Right cardiac atrium (tissue), 5 donors: Measurements from ENCODE around the gene DHRS4. TPM values are rescaled to one million over a fixed set of nuclear protein-coding genes. Genes with fewer than 3 reads are reported as not detected.
"Not testable (repeated sequence)": the region's sequence is repeated elsewhere in the genome, so short reads cannot be mapped to it uniquely, and the experiment has no call there.

ENCODE experiments used
- ATAC-seq, 2 donors: fragments of 200-7000 bp; cut with Tn5 transposase; one replicate each; pipeline versions ENCODE4 v1.8.0 to v1.9.1; 2020; ENCODE audit warnings: moderate library complexity in 2 of 2, mild to moderate bottlenecking in 1 of 2
- DNase-seq, 3 donors: peaks; one replicate each; pipeline ENCODE4 v3.0.0-alpha.2; 2020
- H3K27ac ChIP-seq: one replicate; pipeline ENCODE4 v1.5.1; 2013; ENCODE audit warnings: mild to moderate bottlenecking, low read length, control low read depth, moderate library complexity
- H3K27me3 ChIP-seq: one replicate; pipeline ENCODE4 v1.6.1; 2013; ENCODE audit not compliant: control insufficient read depth, insufficient read depth
- H3K4me1 ChIP-seq: one replicate; pipeline ENCODE4 v1.6.1; 2013; ENCODE audit warnings: low read length; ENCODE audit not compliant: control insufficient read depth, insufficient read depth
- H3K4me3 ChIP-seq: one replicate; pipeline ENCODE4 v1.5.1; 2013; ENCODE audit warnings: low read length, control low read depth
- H3K9me3 ChIP-seq: one replicate; pipeline ENCODE4 v1.6.1; 2013; ENCODE audit warnings: low read length; ENCODE audit not compliant: control insufficient read depth
- WGBS: extraction: QIAGEN DNeasy Blood & Tissue Kit; methylation state at CpG from one replicate; pipeline ENCODE4 v1.1.7; 2013; 5-methylcytosine and 5-hydroxymethylcytosine counted together
- intact Hi-C, 4 donors: fragments of 100-400 bp; cut with DNase I; formaldehyde crosslinking; loops; one replicate each; pipeline versions ENCODE4 v1.11.0 to v1.14.0; 2022 to 2023
- polyA plus RNA-seq: library from polyadenylated mRNA; stranded (reverse); fragments of 200-250 nt; gene quantifications from one replicate; pipeline ENCODE4 v1.2.3, GENCODE V29; 2013
- total RNA-seq, 4 donors: library from RNA; stranded (reverse); fragmentation: NEBNext Ultra II Directional; extraction: Animal tissue kit (Norgen Biotek cat#: 25700); gene quantifications; one replicate each; pipeline ENCODE4 v1.2.1, GENCODE V29; 2021
- donor health status: healthy with polysubstance abuse.
- donor health status: DM: no; HTN: yes; CAD: no.
- donor health status: DM: no; HTN: no; CAD: no.
- donor health status: DM: no; HTN: yes; CAD: no; lungs with severe emphysema.
- donor health status: DM: yes; HTN: yes; CAD: no.

The DHRS4 gene
- total and polyA plus RNA-seq, 5 donors = 19.9 to 52.7 (median 27.4) TPM

DNA sequence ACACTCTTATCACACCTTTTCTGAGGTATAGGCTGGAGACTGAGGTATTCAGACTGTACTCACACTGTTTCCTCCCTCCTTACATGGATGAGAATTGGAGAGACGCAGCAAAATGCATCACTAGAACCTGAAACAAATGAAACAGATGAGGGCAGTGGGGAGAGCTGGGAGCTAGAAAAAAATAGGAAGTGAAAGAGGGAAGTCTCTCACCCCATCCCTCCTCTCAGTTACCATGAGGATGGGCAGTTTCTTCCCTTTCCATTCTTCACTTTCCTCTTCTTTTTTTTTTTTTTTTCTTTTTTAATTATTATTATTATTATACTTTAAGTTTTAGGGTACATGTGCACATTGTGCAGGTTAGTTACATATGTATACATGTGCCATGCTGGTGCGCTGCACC lies 48.1 kb downstream of the DHRS4 start:
- H3K27me3 ChIP-seq, H3K4me1 ChIP-seq, ATAC-seq, H3K9me3 ChIP-seq, intact Hi-C loops, H3K27ac ChIP-seq, DNase-seq, H3K4me3 ChIP-seq: not testable (repeated sequence)
- 100% methylated on average over 1 of the region's 2 CpGs for WGBS

DNA sequence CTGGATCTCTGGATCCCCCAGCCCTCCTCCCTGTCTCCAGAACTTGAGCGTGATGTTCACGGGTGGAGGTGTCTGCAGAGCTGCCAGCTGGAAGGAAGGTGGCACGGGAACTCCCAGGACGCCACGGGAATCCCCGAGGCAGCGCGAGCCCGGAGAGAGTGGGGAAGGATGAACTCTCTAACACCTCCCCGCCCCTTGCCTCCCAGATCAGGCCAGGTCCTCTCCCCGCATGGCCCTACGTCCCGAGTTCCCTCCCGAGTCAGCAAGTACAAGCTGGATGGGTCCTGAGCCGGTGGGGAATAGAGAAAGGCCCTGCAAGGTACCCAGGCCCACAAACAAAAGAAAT lies 52.9 kb downstream of the DHRS4 start:
- not testable (repeated sequence) for H3K27ac ChIP-seq
- ATAC-seq = peak; percentile 55 to 69

DNA sequence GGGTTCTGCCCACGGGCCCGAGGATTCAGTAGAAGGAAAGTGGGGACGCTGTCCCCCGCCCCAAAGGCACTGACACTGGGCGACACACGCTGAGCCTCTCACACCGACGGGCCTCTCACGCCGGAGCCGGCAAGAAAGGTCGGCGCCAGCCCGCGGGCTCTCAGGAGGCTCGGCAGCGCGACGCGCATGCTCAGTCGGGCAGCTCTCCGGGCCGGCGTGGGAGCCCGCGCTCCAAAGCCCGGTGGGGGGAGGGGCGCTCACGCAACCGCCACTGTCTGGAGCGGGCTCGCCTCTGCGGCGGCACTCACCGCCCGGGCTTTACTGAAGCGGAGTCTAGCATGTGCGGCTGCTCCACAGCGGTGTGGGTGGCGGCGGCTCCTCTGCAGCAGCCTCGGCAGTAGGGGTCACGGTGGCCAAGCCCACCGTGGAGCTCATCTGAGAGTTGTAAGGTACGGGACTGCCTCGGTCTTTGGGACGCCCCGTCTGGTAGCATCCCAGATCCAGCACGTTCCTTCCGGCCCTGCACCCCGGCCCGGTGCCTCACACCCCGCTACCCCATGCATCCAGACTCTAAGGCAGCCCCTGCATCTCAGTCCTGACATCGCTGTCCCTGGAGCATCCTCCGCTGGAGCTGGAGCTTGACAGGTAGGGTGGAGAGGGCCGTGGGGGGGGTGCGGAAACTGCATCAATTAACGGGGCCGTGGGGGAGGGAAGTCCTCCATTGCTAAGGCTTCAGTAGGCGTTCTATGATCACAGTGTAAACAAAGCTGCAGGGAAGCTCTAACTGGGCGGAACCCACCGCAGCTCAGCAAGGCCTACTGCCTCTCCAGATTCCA lies 53.5 kb downstream of the DHRS4 start:
- peak overlapping the region; percentile 44 for H3K4me3 ChIP-seq
- DNase-seq = peak in 2 of 3 donors; percentile 87 to 91
- H3K4me1 ChIP-seq, intact Hi-C loops, H3K9me3 ChIP-seq, H3K27ac ChIP-seq, H3K27me3 ChIP-seq: not testable (repeated sequence)
- ATAC-seq = peak; percentile 94 to 96
- WGBS = 8% methylated on average over 54 of the region's 62 CpGs

More for the DNA sequence above, 52.9 kb downstream of the DHRS4 start:
- H3K9me3 ChIP-seq, H3K4me1 ChIP-seq, intact Hi-C loops, DNase-seq, H3K27me3 ChIP-seq: not testable (repeated sequence)
- peak overlapping the region; percentile 44 for H3K4me3 ChIP-seq
- 6% methylated on average over 6 of the region's 15 CpGs for WGBS

DNA sequence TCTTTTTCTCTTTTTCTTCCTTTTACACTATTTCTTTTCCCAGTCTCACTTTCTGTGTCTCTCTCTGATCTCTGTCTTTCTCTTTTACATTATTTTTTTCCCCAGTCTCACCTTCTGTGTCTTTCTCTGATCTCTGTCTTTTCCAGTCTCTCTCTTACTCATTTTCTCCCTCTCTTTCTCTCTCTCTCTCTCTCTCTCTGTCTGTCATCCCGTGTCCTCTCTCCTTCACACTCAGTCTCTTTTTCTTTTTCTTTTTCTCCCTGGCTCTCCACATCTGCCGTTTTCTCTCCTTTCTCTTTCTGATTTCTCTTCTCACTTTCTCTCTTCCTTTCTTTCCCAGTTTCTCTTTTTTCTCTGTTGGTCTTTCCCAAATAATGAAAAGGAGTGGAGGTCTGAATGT lies 57.5 kb downstream of the DHRS4 start:
- intact Hi-C loops = loop anchor here in 3 of 4 donors (5.0 kb wide), 1 partner anchor 81 kb away; the partner anchor contains the start of gene PCK2 (in 3 of the 3)
- no peak for DNase-seq
- no peak overlapping the region for H3K4me3 ChIP-seq
- H3K9me3 ChIP-seq = no peaks in the 10 kb centered on the region
- 79% methylated on average over 2 of the region's 2 CpGs for WGBS
- no peaks in the 10 kb centered on the region for H3K27me3 ChIP-seq
- ATAC-seq = no peak
- H3K27ac ChIP-seq = no peak overlapping the region
- no peaks in the 10 kb centered on the region for H3K4me1 ChIP-seq

DNA sequence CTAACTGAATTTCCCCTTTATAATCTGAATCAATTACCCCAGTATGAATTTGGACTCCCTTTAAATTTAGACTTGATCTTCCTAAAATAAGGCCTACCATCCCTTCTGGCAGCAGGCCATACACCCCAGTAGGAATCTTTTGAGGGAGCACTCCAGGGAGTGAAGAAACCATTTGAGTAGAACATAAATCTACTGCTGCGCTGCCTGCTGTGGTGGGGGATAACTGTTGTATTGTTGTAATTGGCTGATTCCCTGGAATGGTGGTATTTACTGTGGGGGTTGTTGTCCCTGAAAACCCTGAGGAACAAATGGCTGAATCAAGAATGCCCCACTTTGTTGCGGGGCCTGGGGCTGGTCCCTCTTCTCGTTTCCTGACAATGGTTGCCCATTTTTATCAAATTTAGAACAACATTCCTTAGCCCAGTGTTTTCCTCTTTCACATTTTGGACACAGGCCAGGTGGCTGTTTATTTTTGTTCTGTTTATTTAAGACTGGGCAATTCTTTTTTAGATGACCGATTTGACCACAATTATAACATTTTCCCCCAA lies 59.2 kb downstream of the DHRS4 start:
- intact Hi-C loops = loop anchor here (2.0 to 5.0 kb wide), 2 partner anchors 78 to 80 kb away; partner anchors contain the start of gene PCK2 (in 3 of the 4)
- not testable (repeated sequence) for H3K27me3 ChIP-seq, DNase-seq, ATAC-seq, H3K27ac ChIP-seq, H3K4me1 ChIP-seq, H3K9me3 ChIP-seq, H3K4me3 ChIP-seq
- 50% methylated on average over 4 of the region's 4 CpGs for WGBS

DNA sequence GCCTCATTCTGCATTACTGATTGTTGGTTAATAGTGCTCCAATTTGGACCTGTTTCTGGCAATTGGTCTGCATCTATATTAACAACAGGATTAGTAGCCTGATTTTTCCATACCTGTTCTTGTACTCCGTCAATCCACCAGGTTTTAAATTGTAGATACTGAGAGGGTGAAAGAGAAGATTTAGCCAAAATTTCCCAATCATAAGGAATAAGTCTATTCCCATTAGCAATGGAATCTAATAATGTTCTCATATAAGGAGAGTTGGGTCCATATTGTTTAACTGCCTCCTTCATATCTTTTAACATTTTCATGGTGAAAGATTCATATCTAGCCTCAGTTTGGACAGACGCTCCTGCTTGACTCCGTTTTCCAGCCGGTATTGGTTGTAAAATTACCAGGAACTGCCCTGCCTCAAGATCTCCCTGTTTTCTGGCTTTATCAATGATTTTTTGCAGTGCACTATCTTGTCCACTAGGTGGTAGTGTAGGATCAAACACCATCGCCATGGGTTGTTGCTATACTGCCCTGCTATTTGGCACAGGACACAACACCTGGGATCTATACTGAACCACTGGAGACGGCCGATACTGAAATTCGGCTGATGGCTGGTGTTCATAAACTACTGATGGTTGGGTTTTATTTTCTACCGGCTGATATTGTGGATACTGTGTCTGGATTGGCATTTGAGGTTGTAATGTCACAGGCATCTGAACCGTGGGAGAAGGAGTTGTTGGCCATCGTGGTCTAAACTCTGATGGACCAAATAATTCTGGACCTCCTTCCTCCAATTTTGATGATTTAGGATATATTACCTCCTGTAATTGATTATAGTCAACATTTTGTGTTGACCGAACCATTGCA lies 60.3 kb downstream of the DHRS4 start:
- no peak for DNase-seq
- Histone ChIP-seq H3K4me1 (no peaks in the 10 kb centered on the region), H3K27ac (no peak overlapping the region), H3K4me3 (no peak overlapping the region), H3K27me3 (no peaks in the 10 kb centered on the region), H3K9me3 (no peaks in the 10 kb centered on the region)
- 21% methylated on average over 12 of the region's 12 CpGs for WGBS
- peak; percentile 66 to 88 for ATAC-seq
- intact Hi-C loops = loop anchor here (2.0 to 5.0 kb wide), 2 partner anchors 77 to 78 kb away; partner anchors contain the start of gene PCK2 (in 3 of the 4)

DNA sequence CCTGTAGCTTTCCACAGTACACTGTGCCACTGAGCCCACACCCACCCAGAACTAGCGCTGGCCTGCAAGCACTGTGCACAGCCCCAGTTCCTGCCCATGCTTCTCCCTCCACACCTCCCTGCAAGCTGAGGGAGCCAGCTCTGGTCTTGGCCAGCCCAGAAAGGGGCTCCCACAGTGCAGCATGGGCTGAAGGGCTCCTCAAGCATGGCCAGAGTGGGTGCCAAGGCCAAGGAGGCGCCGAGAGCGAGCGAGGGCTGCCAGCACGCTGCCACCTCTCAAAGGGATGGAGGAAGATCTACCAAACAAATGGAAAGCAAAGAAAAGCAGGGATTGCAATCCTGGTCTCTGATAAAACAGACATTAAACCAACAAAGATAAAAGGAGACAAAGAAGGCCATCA lies 62.2 kb downstream of the DHRS4 start:
- intact Hi-C loops = loop anchor here in 3 of 4 donors (2.0 to 5.0 kb wide), 2 partner anchors 43 kb away; no protein-coding TSS in a partner anchor
- not testable (repeated sequence) for H3K27ac ChIP-seq, H3K9me3 ChIP-seq, H3K4me3 ChIP-seq, H3K27me3 ChIP-seq, H3K4me1 ChIP-seq, ATAC-seq, DNase-seq
- WGBS = 98% methylated on average over 6 of the region's 6 CpGs

Other genes starting within 250 kb of the DHRS4 start
- gene DHRS4L2, start 35.2 kb downstream of the DHRS4 start, total RNA-seq = 10 to 100 TPM; 15.5 to 23.6 (median 20.5) TPM
- gene DHRS4L2, start 35.2 kb downstream of the DHRS4 start, polyA plus RNA-seq = 44.2 TPM
- gene CARMIL3, start 98.2 kb downstream of the DHRS4 start, total RNA-seq = under 1 TPM; 0.17 to 0.45 (median 0.17) TPM
- 0.18 TPM for gene CARMIL3, start 98.2 kb downstream of the DHRS4 start, polyA plus RNA-seq
- under 1 TPM in 1 of 4 donors, not detected in 3; 0.14 TPM for gene CPNE6, start 117.8 kb downstream of the DHRS4 start, total RNA-seq
- gene CPNE6, start 117.8 kb downstream of the DHRS4 start, polyA plus RNA-seq = 0.16 TPM
- 10 to 100 TPM in 1 of 4 donors, 1 to 10 TPM in 3; 4.0 to 11.0 (median 5.3) TPM for gene PCK2, start 140.5 kb downstream of the DHRS4 start, total RNA-seq
- 3.5 TPM for gene PCK2, start 140.5 kb downstream of the DHRS4 start, polyA plus RNA-seq
- gene DCAF11, start 161.0 kb downstream of the DHRS4 start, total RNA-seq = 10 to 100 TPM; 50.6 to 70.7 (median 62.6) TPM
- 33.1 TPM for gene DCAF11, start 161.0 kb downstream of the DHRS4 start, polyA plus RNA-seq
- gene NRL, start 161.2 kb downstream of the DHRS4 start, total RNA-seq = 1 to 10 TPM in 3 of 4 donors, under 1 TPM in 1; 0.79 to 2.9 (median 2.4) TPM
- 2.6 TPM for gene NRL, start 161.2 kb downstream of the DHRS4 start, polyA plus RNA-seq
- gene FITM1, start 176.9 kb downstream of the DHRS4 start, total RNA-seq = 100 to 1,000 TPM in 3 of 4 donors, 10 to 100 TPM in 1; 87.4 to 178 (median 134) TPM
- 224 TPM for gene FITM1, start 176.9 kb downstream of the DHRS4 start, polyA plus RNA-seq
- 100 to 1,000 TPM in 3 of 4 donors, 10 to 100 TPM in 1; 99.8 to 112 (median 103) TPM for gene PSME1, start 182.4 kb downstream of the DHRS4 start, total RNA-seq
- gene PSME1, start 182.4 kb downstream of the DHRS4 start, polyA plus RNA-seq = 141 TPM
- gene EMC9, start 187.8 kb downstream of the DHRS4 start, total RNA-seq = 10 to 100 TPM; 17.2 to 18.9 (median 18.1) TPM
- 21.2 TPM for gene EMC9, start 187.8 kb downstream of the DHRS4 start, polyA plus RNA-seq
- gene PSME2, start 192.8 kb downstream of the DHRS4 start, total RNA-seq = 10 to 100 TPM; 62.7 to 90.6 (median 67.6) TPM
- gene PSME2, start 192.8 kb downstream of the DHRS4 start, polyA plus RNA-seq = 102 TPM
- 10 to 100 TPM; 29.2 to 48.4 (median 42.6) TPM for gene RNF31, start 193.7 kb downstream of the DHRS4 start, total RNA-seq
- 27.6 TPM for gene RNF31, start 193.7 kb downstream of the DHRS4 start, polyA plus RNA-seq
- 100 to 1,000 TPM in 1 of 4 donors, 10 to 100 TPM in 3; 47.5 to 103 (median 59.0) TPM for gene IRF9, start 207.5 kb downstream of the DHRS4 start, total RNA-seq
- gene IRF9, start 207.5 kb downstream of the DHRS4 start, polyA plus RNA-seq = 44.5 TPM
- gene REC8, start 218.3 kb downstream of the DHRS4 start, total RNA-seq = 1 to 10 TPM; 1.9 to 5.8 (median 3.2) TPM
- 4.1 TPM for gene REC8, start 218.3 kb downstream of the DHRS4 start, polyA plus RNA-seq
- gene IPO4, start 235.0 kb downstream of the DHRS4 start, total RNA-seq = 10 to 100 TPM; 10.2 to 22.5 (median 12.1) TPM
- gene IPO4, start 235.0 kb downstream of the DHRS4 start, polyA plus RNA-seq = 4.1 TPM
- 10 to 100 TPM; 26.4 to 37.6 (median 30.4) TPM for gene TM9SF1, start 241.7 kb downstream of the DHRS4 start, total RNA-seq
- 14.8 TPM for gene TM9SF1, start 241.7 kb downstream of the DHRS4 start, polyA plus RNA-seq